ENCODE results near the gene PTPRE.

PTPRE gene

DNA sequence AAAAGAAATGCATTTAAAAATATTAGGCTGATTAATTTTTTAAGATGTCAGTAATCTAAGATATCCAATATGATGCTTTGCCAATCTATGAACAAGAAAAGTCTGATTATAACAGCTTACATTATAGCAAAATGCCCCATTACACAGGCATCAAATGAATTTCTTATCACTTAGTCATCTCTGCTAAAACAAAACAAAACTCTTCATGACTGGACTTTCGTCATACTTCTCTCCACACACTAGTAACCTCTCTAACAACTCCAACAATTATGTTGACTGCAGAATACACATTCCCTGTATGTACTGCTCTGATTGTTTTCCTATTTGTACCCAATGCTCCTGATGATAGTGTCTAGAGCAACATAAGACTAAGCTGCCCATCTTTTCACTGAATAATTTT is 223.1 kb downstream of the PTPRE start:
- Histone ChIP-seq H3K4me3 (replicated peaks; ENCODE audit: insufficient read depth, low read length) (no peak overlapping the region), H3K27me3 (ENCODE audit: insufficient read depth, poor library complexity, severe bottlenecking) (no peaks in the 10 kb centered on the region), H3K27ac (replicated peaks) (no peak overlapping the region)
- TF ChIP-seq, protein P1, sequence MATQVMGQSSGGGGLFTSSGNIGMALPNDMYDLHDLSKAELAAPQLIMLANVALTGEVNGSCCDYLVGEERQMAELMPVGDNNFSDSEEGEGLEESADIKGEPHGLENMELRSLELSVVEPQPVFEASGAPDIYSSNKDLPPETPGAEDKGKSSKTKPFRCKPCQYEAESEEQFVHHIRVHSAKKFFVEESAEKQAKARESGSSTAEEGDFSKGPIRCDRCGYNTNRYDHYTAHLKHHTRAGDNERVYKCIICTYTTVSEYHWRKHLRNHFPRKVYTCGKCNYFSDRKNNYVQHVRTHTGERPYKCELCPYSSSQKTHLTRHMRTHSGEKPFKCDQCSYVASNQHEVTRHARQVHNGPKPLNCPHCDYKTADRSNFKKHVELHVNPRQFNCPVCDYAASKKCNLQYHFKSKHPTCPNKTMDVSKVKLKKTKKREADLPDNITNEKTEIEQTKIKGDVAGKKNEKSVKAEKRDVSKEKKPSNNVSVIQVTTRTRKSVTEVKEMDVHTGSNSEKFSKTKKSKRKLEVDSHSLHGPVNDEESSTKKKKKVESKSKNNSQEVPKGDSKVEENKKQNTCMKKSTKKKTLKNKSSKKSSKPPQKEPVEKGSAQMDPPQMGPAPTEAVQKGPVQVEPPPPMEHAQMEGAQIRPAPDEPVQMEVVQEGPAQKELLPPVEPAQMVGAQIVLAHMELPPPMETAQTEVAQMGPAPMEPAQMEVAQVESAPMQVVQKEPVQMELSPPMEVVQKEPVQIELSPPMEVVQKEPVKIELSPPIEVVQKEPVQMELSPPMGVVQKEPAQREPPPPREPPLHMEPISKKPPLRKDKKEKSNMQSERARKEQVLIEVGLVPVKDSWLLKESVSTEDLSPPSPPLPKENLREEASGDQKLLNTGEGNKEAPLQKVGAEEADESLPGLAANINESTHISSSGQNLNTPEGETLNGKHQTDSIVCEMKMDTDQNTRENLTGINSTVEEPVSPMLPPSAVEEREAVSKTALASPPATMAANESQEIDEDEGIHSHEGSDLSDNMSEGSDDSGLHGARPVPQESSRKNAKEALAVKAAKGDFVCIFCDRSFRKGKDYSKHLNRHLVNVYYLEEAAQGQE (IDR thresholded peaks at IDR 0.05; ENCODE audit: insufficient replicate concordance, low read depth) = no peak
- TF ChIP-seq CTCF (IDR thresholded peaks at IDR 0.05; ENCODE audit: insufficient read depth, low read length) (no peak), POLR2AphosphoS5 (IDR thresholded peaks at IDR 0.05; ENCODE audit: low read depth) (no peak), GABPA (IDR thresholded peaks at IDR 0.05; ENCODE audit: low read depth) (no peak), SPI1 (IDR thresholded peaks at IDR 0.05; ENCODE audit: borderline replicate concordance, low read depth) (no peak)
- no peak for DNase-seq (ENCODE audit: low read depth in 1 of 2, low spot score in 1 of 2)

All from HL-60 (cell line).